Right renal pelvis (tissue), 4 donors: ENCODE measurements around the gene TMEM87A. TPM values are rescaled to one million over a fixed set of nuclear protein-coding genes. Genes with fewer than 3 reads are reported as not detected.
"Not testable (repeated sequence)": the region's sequence is repeated elsewhere in the genome, so short reads cannot be mapped to it uniquely, and the experiment has no call there.

ENCODE experiments used
- DNase-seq, 4 donors: peaks; one replicate each; pipeline ENCODE4 v3.0.0-alpha.2; 2013; ENCODE audit warnings: low read depth in 4 of 4, low spot score in 3 of 4, missing footprints in 1 of 4
- polyA plus RNA-seq, 4 donors: library from polyadenylated mRNA; unstranded; fragments of 120-200 nt; gene quantifications; one replicate each; pipeline ENCODE4 v1.2.1, GENCODE V29; 2013; ENCODE audit not compliant: insufficient read length in 4 of 4

TMEM87A gene, protein sequence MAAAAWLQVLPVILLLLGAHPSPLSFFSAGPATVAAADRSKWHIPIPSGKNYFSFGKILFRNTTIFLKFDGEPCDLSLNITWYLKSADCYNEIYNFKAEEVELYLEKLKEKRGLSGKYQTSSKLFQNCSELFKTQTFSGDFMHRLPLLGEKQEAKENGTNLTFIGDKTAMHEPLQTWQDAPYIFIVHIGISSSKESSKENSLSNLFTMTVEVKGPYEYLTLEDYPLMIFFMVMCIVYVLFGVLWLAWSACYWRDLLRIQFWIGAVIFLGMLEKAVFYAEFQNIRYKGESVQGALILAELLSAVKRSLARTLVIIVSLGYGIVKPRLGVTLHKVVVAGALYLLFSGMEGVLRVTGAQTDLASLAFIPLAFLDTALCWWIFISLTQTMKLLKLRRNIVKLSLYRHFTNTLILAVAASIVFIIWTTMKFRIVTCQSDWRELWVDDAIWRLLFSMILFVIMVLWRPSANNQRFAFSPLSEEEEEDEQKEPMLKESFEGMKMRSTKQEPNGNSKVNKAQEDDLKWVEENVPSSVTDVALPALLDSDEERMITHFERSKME
- polyA plus RNA-seq: 10 to 100 TPM; 51.4 to 63.4 (median 61.5) TPM

DNA sequence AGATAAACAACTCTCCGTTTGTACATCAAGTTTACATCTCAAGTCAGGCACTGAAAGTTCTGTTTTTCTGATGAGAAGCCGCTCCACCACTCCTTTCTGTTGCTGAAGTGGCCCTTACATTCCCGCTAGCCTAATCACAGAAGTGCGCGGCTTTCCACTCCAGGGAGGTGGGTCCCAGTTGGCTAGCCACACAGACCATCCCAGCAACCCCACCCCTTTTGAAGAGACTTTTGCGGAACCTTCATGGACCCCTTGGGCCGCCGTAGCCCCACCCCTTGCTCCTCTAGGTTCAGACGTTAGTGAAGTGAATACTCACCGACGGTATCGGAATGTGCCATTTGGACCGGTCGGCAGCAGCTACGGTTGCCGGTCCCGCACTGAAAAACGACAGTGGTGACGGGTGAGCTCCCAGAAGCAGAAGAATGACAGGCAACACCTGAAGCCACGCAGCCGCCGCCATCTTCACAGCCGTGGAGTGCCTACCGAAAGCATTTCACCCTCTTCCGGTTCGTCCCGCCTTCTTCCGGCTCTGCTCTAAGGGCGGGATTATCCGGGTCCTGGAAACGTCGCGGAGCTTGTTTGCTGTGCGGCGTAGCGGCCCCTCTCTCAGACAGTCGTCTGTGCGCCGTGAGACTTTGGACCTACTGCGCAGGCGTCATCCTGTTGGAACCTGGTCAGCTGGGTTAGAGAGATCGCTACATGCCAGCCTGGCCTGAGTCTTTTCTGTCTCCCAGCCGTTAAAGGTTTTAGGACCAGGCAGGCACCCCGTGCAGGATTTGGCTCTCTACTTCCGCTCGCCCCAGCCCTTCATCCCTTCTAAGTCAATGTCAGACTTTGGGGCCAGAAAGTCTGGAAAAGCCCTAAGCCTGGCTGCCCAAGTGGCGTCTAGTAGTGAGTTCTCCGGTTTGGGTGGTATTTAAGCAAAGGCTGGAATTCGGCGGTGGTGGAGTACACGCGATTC, at the start of gene TMEM87A, which contains the start of gene GANC:
Gene TMEM87A (minus strand): TSS at position 495 of the 961 bp plus-strand sequence. CDS start 35 bp downstream, at position 460.
Gene GANC (plus strand): TSS at position 263 of the 961 bp plus-strand sequence. CDS start 1,281 bp downstream, outside the sequence.
- DNase-seq: peak; percentile 97 to 99 (median 98)

DNA sequence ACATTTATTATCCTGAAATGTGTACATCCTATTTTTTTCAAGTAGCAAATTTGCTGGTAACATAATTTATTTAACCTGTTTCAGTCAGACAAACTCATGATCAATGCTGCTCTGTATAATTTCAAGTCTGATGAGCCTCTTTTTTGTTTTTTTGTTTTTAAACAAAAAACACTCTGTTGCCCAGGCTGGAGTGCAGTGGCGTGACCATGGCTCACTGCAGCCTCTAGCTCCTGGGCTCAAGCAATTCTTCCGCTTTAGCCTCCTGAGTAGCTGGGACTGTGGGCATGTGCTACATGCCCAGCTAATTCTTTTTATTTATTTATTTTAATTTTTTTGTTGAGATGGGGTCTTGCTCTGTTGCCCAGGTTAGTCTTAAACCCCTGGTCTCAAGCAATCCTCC, 46.0 kb upstream of the TMEM87A start:
- DNase-seq: no peak

DNA sequence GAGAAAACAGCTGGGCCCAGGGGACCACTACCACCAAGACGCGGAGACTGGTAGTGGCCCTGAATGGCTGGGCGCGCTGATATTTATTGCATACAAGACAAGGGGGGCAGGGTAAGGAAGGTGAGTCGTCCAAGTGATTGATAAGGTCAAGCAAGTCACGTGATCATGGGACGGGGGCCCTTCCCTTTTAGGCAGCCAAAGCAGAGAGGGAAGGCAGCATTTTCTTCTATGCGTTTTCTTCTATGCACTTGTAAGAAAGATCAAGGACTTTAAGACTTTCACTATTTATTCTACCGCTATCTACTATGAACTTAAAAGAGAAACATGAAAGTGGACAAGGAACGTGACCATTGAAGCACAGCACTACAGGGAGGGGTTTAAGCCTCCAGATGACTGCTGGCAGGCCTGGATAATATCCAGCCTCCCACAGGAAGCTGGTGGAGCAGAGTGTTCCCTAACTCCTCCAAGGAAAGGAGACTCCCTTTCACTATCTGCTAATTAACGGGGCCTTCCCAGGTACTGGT, 43.1 kb upstream of the TMEM87A start:
- not testable (repeated sequence) for DNase-seq

DNA sequence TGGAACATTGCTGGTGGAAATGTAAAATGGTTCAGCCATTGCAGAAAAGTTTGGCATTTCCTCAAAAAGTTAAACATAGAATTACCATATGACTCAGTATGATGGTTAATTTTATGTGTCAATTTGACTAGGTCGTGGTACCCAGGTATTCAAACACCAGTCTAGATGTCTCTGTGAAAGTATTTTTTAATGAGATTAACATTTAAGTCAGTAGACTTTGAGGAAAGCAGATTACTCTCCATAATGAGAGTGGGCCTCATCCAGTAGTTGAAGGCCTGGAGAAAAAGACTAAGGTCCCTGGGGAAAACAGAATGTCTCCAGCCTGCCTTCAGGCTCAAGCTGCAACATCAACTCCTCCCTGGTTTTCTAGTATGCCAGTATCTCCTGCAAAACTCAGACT, 42.3 kb upstream of the TMEM87A start:
- DNase-seq: no peak

DNA sequence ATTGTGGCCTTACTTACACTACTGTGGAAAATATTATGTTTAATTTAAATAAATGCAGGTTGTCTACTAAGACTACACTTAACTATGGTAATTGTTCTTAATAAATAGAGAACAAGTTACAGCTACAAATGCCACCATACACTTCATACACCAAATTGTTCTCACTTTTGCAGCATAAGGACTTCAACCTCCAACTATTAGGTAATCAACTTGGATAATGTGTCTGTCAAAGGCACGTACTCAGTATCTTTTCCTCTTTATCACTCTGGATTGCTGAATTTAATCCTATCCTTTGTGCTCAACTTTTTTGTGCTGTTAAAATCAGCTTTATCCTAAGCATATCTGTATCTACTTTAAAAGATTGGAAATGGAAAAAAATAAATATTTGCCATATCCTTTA, 41.6 kb upstream of the TMEM87A start:
- no peak for DNase-seq

DNA sequence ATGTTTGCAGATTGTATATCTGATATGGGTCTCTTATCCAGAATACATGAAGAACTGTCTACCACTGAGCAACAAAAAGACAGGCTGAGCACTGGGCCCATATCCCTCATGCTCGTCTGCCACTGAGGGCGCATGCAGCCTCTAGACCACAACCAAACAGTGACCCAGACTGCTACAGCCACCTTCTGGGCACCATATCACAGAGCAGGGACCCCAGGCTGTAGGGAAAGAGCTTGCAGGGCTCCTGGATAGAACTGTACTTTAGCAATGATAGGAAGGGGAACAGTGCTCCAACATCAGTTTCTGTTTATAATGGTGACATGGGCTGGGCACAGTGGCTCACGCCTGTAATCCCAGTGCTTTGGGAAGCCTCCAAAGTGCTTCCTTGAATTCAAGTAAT, 40.2 kb upstream of the TMEM87A start:
- DNase-seq: no peak

DNA sequence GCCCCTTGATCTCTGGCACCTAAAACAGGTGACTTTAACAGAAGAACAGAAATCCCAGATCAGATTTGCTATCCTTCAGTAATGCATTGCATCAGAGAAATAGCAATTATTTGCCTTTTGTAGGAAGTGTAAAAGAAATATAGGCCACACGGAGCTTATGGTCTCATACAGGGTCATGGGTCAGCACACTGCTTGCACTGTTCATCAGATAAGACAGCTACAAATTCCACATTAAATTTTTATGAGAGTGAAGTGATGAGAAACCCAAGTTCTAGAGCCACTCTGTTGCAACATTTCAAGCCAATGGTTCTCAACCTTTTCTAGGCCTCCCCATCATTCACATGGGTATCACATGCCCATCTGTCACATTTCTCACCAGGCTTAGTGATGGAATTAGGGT, 33.4 kb upstream of the TMEM87A start:
- no peak for DNase-seq

DNA sequence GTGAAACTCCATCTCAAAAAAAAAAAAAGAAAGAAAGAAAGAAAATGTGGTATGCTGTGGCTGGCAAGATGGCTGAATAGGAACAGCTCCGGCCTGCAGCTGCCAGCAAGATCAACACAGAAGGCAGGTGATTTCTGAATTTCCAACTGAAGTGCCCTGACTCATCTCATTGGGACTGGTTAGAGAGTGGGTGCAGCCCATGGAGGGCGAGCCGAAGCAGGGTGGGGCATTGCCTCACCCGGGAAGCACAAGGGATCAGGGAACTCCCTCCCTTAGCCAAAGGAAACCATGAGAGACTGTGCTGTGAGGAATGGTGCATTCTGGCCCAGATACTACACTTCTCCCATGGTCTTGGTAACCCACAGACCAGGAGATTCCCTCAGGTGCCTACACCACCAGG, 27.8 kb upstream of the TMEM87A start:
- not testable (repeated sequence) for DNase-seq

DNA sequence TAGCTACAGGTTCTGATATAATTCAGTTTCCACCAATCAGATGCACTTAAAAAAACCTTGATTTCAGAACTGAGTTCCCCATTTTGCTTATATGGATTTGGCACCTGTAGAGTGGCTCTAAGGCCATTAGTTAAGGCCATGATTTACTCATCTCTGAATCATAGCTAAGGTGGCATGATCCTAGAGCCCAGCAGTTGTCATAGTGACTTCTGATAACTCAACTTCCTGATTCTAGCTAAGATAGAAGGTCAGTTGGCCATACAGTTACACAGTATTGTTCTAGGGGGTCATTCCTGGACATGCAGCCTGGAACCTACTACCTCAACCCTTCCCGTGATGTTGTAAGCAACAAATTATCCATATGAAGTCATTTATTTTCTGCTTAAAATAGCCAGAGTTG, 15.9 kb upstream of the TMEM87A start:
- DNase-seq: no peak

DNA sequence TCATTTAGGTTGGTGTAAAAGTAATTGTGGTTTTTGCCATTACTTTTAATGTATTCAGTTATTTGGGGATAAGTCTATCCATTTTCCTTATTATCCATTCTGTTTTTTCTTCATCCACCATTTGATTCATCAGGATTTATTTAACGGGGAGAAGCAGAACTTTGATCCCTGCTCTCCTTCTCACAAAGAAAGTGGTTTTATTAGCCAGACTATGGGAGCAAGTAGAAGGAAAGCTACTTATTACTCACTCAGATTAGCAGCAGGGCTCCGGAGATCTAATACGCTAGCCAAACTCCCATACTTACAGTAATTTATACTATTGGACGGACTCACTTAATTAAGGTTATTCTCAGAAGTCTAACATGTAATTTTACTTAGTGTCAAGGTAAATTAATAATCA, 14.7 kb upstream of the TMEM87A start:
- DNase-seq: no peak

DNA sequence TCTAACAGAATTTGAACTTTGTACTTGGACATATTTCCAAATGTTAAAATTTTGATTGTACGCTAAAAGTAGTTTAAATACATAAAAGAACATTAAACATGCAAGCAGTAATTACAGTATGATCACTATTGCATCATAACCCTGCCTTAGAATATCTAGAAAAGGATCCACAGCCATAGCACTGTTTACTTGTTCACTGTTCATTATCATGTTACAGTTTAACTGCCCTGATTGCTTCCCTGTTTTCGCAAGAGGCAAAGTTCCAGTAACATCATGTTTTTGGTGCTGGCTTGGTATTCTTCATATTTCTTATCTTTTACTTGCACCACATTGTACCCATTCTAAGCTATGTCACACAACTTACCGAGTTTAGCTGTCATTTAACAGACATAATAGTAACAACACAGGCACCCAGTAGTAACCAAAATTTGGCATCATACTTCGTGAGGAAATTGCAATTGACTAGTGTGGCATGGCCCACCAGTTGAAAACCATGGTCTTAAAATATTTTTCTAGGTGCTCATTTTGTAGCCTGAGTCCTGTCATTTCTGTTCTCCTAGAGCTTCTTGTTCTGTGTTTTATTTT, 13.3 kb upstream of the TMEM87A start:
- DNase-seq: no peak

DNA sequence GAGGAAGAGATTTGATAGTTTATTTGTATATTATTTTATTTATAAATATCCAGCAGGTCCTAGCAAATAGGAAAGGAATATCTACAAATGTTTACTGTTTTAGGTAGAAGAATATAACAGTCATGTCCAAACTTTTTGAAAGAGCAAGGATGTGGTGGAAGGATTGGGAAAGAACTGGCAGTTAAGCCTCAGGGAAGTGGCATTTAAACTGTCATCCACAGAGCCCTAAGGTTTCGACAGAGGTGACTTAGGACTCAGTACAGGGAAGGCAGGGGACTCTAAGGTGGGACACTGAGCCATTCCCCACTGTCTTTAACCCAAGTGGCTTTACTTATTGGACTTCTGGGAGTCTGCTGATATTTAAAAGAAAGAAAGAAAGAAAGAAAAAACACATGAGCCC, 11.8 kb upstream of the TMEM87A start:
- DNase-seq: no peak

DNA sequence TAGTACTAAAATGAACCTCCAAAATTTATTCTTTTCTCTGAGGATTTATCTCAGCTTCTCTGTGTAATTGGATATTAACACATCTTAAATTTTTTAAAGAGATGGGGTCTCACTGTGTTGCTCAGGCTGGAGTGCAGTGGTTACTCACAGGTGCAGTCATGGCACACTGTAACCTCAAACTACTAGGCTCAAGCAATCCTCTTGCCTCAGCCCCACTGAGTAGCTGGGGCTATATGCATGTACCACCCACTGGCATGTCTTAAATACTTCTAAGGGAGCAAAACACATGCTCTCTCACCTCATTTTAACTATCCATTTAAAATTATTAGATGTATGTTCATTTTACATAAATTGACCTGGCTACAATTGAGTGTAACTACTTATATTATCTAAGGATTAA, 11.3 kb upstream of the TMEM87A start:
- DNase-seq: no peak

DNA sequence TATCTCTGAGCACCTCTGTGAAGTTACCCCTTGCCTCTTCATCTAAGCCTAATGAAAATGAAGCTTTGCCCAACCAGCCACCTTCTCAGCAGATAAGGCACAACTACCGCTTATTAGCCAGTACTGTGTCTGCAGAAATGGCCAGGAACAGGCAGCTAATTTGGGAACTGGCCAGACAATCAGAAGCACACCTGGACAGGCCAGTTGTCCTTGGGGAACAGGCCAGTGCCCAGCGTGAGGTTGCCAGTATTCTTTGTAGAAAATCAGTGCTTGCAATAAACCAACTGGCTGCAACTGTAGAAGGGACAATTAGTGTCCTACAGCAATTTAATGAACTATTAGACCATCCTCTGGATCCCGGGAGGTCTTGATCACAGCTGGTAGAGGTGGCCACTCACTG, 10.4 kb upstream of the TMEM87A start:
- no peak for DNase-seq

DNA sequence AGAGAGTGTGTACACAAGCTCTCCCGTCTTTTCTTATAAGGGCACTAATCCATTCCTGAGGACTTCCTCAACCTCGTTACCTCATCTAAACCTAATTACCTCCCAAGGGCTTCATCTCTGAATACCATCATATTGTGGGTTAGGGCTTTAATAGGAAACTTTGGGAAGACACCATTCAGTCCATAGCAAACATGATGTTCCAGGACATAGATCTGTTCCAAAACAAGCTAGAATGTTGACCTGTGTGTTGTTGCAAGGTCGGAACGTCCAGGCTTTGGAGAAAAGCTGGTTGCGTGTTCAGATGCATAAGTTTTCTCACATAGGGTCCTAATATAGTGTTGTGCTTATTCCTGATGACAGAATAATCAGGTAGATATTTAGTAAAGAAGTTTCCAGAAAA, 9.7 kb upstream of the TMEM87A start:
- DNase-seq: no peak

DNA sequence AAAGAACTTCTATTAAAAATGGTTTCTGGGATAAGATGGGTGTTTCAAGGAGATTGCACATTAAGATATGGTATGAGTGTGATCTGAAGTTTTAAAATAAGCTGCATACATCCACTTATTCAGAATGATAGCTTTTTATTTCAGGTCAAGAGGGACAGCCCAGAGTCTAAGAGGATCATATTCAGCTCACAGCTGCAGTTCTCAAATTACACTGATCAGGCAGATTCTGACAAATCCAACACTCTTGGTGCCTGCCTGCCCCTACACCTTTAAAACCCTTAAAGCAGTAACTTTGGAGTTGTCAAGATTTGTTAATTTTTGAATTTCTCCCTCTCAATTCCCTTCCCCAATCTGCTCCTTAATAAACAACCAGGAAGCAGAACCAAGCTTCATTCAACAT, 9.1 kb upstream of the TMEM87A start:
- DNase-seq: no peak

DNA sequence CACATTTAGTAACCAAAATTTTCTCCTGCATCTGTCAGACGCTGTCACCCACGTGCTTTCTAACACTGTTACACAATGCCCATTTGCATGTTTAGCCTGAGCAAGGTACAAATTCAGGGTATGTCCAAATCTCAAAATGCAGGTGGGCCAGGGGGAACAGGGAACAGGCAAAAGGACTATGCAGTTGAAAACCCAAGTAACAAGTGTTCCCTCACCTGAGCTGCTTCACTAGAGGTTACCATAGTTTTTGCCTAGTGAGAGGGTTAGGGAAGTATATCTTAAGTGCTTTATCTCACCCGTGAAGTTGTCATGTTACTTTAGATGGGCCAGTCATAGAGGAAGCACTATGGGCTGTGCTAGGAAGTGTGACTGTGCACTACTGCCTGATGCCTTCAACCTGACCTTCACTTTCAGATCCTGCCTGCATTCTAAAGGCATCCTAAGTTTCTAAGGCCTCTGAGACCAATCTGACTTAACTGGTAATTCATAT, 6.0 kb upstream of the TMEM87A start:
- no peak for DNase-seq

DNA sequence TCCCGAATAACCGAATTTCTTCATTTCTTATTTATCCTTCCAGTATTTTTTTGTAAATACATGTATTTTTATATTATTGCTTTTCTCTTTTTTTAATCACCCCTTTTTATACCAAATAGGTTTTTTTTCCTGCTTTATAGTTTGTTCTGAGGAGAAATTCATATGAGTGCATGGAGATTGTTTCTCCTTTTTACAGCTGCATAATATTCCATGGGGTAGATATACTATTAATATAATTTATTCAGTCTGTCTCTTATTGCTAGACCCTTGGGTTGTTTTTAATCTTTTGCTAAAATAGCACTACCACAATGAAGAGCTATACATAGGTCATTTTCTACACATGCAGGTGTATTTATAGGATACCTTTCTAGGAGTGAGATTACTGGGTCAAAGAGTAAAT, 3.5 kb upstream of the TMEM87A start:
- DNase-seq: no peak

DNA sequence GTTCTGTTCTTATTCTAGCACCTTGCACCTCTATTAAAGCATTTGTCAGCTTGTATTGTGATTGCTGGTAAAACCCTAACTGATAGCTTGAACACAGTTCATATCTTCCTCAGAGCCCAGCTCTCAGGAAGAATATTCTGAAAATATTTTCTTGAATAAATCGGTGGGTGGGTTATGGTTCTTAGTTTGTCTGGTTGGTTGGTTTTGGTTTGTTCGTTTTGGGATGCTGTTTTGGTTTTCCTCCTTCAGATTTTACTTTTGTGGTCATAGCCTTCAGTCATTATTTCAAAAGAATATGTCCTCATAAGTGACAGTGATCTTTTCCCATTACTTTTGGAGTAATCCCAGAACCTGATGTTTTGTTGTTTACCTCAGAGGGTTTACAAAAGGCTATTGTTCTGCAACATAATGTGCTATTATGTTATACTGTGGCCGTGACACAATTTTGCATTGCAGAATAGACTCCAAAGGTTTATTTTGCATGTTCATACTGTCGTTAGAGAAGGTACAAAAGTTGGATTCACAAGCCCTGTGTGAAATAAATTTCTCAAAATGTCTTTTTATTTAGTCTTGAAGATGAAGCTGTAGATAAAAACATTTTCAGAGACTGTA, 2.7 kb upstream of the TMEM87A start:
- no peak for DNase-seq

DNA sequence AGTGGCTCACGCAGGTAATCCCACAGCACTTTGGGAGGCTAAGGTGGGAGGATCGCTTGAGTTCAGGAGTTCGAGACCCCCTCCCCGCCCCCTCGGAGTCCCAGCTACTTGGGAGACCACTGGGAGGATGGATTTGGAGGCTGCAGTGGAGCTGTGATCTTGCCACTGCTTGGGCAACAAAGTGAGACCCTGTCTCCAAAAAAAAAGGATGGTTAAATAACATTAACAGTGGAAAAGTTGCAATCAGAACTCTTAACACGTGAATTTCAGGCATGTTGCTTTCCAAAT, 1.4 kb upstream of the TMEM87A start:
- DNase-seq: no peak
